Measurements from ENCODE around the gene MSGN1. TPM values are rescaled to one million over a fixed set of nuclear protein-coding genes. Genes with fewer than 3 reads are reported as not detected.

MSGN1 gene
- total RNA-seq (2022; extraction: Qiagen RNA extraction; ENCODE audit: low read depth): not detected in 5 replicates

GRCh38 chr2:17816396-17817245, at the start of gene MSGN1:
MSGN1 (plus strand) TSS chr2:17816460; CDS start chr2:17816519, 59 bp downstream.

Other genes starting within 250 kb of the MSGN1 start
- gene SMC6, start 62.6 kb upstream of the MSGN1 start, total RNA-seq (2022; extraction: Qiagen RNA extraction; ENCODE audit: low read depth): 21.6 to 38.5 TPM (median 31.3 TPM) in 5 replicates
- 7.4 to 14.6 TPM (median 13.4 TPM) in 5 replicates for gene GEN1, start 62.3 kb upstream of the MSGN1 start, total RNA-seq (2022; extraction: Qiagen RNA extraction; ENCODE audit: low read depth)
- gene KCNS3, start 62.2 kb downstream of the MSGN1 start, total RNA-seq (2022; extraction: Qiagen RNA extraction; ENCODE audit: low read depth): 0.93 to 2.0 TPM (median 1.1 TPM) in 5 replicates

All from A549 treated with ZK216348 at 1 μM for 4 hours (cell line).